ENCODE results near the gene PDZD2.

PDZD2 gene

DNA sequence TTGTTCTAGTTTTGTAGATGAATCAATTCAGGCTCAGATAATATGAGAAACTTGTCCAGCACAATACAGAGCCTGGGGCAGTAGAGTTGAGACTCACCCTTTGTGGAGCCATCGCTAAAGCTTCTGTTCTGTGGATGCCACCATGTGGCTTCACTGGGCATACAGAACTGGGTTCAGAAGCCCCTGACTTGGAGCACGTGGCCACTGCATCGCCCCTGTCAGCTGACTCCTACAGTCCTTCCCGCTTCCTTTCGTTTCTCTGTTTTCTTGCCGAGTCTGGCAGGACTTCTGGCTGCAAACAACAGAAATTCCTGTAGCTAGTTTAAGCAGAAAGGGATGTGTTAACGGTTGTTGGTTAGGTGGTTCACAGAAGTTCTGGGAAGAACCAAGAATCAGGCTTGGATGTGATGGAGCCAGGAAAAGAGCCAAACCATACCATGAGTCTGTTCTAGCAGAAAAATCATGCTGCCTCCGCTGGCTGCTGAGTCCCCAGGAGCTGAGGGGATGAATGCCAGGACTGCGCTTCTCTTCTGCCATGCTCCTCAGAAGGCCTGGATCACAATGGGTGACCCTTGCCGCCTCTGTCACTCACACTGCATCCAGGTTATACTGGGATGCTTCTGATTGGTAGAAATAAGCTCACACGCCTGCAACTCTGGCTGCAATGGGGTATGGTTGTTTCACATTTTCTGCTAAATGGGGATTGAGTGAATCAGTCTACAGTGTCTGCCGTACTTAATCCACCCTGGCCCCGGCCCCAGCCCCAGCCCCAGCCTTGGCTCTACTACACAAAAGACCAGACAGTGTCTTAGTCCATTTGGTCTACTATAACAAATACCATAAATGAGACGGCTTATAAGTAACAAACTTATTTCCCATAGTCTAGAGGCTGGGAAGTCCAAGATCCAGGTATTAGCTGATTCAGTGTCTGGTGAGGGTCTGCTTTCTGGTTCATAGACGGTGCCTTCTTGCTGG lies 272.6 kb downstream of the PDZD2 start:
- Histone ChIP-seq H3K27me3 (ENCODE audit: insufficient read depth, poor library complexity, severe bottlenecking) (no peaks in the 10 kb centered on the region), H3K4me3 (replicated peaks; ENCODE audit: insufficient read depth, low read length) (no peak overlapping the region), H3K27ac (replicated peaks) (no peak overlapping the region)
- TF ChIP-seq, protein P1, sequence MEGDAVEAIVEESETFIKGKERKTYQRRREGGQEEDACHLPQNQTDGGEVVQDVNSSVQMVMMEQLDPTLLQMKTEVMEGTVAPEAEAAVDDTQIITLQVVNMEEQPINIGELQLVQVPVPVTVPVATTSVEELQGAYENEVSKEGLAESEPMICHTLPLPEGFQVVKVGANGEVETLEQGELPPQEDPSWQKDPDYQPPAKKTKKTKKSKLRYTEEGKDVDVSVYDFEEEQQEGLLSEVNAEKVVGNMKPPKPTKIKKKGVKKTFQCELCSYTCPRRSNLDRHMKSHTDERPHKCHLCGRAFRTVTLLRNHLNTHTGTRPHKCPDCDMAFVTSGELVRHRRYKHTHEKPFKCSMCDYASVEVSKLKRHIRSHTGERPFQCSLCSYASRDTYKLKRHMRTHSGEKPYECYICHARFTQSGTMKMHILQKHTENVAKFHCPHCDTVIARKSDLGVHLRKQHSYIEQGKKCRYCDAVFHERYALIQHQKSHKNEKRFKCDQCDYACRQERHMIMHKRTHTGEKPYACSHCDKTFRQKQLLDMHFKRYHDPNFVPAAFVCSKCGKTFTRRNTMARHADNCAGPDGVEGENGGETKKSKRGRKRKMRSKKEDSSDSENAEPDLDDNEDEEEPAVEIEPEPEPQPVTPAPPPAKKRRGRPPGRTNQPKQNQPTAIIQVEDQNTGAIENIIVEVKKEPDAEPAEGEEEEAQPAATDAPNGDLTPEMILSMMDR (IDR thresholded peaks at IDR 0.05; ENCODE audit: insufficient read depth, low read length) = no peak
- no peak for TF ChIP-seq POLR2AphosphoS5 (IDR thresholded peaks at IDR 0.05; ENCODE audit: low read depth)
- no peak for TF ChIP-seq GABPA (IDR thresholded peaks at IDR 0.05; ENCODE audit: low read depth)
- TF ChIP-seq, protein P2, sequence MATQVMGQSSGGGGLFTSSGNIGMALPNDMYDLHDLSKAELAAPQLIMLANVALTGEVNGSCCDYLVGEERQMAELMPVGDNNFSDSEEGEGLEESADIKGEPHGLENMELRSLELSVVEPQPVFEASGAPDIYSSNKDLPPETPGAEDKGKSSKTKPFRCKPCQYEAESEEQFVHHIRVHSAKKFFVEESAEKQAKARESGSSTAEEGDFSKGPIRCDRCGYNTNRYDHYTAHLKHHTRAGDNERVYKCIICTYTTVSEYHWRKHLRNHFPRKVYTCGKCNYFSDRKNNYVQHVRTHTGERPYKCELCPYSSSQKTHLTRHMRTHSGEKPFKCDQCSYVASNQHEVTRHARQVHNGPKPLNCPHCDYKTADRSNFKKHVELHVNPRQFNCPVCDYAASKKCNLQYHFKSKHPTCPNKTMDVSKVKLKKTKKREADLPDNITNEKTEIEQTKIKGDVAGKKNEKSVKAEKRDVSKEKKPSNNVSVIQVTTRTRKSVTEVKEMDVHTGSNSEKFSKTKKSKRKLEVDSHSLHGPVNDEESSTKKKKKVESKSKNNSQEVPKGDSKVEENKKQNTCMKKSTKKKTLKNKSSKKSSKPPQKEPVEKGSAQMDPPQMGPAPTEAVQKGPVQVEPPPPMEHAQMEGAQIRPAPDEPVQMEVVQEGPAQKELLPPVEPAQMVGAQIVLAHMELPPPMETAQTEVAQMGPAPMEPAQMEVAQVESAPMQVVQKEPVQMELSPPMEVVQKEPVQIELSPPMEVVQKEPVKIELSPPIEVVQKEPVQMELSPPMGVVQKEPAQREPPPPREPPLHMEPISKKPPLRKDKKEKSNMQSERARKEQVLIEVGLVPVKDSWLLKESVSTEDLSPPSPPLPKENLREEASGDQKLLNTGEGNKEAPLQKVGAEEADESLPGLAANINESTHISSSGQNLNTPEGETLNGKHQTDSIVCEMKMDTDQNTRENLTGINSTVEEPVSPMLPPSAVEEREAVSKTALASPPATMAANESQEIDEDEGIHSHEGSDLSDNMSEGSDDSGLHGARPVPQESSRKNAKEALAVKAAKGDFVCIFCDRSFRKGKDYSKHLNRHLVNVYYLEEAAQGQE (IDR thresholded peaks at IDR 0.05; ENCODE audit: insufficient replicate concordance, low read depth) = no peak
- no peak for TF ChIP-seq SPI1 (IDR thresholded peaks at IDR 0.05; ENCODE audit: borderline replicate concordance, low read depth)
- no peak for DNase-seq (ENCODE audit: low read depth in 1 of 2, low spot score in 1 of 2)

DNA sequence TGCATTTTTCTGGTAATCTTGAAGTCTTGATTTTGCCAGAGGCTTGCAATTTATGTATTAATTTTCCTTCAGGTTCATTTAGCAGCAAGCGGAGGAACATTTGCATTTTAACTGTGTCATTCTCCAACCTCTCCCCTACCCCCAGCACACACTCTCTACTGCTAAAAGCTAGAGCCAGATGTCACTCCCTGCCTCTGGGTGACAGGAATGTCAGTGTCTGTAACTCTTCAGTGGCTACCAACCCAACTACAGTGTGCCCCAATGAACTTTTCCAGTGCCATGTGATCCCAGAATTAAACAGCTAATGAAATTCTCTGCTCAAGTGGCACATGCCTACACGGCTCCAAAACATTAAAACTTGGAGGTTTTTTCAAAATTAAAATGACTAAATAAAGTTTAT lies 274.9 kb downstream of the PDZD2 start:
- Histone ChIP-seq H3K27me3 (ENCODE audit: insufficient read depth, poor library complexity, severe bottlenecking) (no peaks in the 10 kb centered on the region), H3K4me3 (replicated peaks; ENCODE audit: insufficient read depth, low read length) (no peak overlapping the region), H3K27ac (replicated peaks) (no peak overlapping the region)
- TF ChIP-seq, protein P2 (IDR thresholded peaks at IDR 0.05; ENCODE audit: insufficient replicate concordance, low read depth) = no peak
- TF ChIP-seq SPI1 (IDR thresholded peaks at IDR 0.05; ENCODE audit: borderline replicate concordance, low read depth) = no peak
- TF ChIP-seq, protein P1 (IDR thresholded peaks at IDR 0.05; ENCODE audit: insufficient read depth, low read length) = no peak
- no peak for TF ChIP-seq GABPA (IDR thresholded peaks at IDR 0.05; ENCODE audit: low read depth)
- no peak for TF ChIP-seq POLR2AphosphoS5 (IDR thresholded peaks at IDR 0.05; ENCODE audit: low read depth)
- DNase-seq (ENCODE audit: low read depth in 1 of 2, low spot score in 1 of 2) = no peak

DNA sequence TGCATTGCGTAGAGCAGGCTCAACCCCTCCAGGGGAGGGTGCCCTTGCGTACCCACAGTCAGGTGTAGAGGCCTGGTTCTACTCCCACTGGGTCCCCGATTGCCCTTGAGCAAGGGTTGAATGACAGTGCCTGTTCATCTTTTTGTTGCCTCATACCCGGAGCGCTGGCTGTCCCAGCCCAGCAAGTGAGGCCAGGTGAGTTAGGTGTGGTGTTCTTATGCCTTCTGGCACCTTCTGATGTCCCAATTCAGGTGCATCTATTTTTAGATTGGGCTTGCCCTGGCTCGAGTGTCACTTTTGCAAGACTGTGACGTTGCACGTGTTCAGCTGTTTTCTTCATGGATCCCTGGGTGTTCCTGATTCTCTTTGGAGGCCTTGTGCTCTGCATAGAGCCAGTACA lies 277.4 kb downstream of the PDZD2 start:
- no peak for DNase-seq (ENCODE audit: low read depth in 1 of 2, low spot score in 1 of 2)
- TF ChIP-seq POLR2AphosphoS5 (IDR thresholded peaks at IDR 0.05; ENCODE audit: low read depth) (no peak), GABPA (IDR thresholded peaks at IDR 0.05; ENCODE audit: low read depth) (no peak), SPI1 (IDR thresholded peaks at IDR 0.05; ENCODE audit: borderline replicate concordance, low read depth) (no peak)
- TF ChIP-seq, protein P2 (IDR thresholded peaks at IDR 0.05; ENCODE audit: insufficient replicate concordance, low read depth) = no peak
- TF ChIP-seq, protein P1 (IDR thresholded peaks at IDR 0.05; ENCODE audit: insufficient read depth, low read length) = no peak
- H3K4me3 ChIP-seq (replicated peaks; ENCODE audit: insufficient read depth, low read length) = no peak overlapping the region
- no peak overlapping the region for H3K27ac ChIP-seq (replicated peaks)
- H3K27me3 ChIP-seq (ENCODE audit: insufficient read depth, poor library complexity, severe bottlenecking) = no peaks in the 10 kb centered on the region

Data from HL-60 (cell line).